A549 treated with CORT108297 at 1 μM for 4 hours (cell line): ENCODE measurements around the gene CDK8. TPM values are rescaled to one million over a fixed set of nuclear protein-coding genes. Genes with fewer than 3 reads are reported as not detected.

Source experiments
- total RNA-seq: library from RNA; stranded (reverse); fragments of 200-300 nt; extraction: Qiagen RNA extraction; gene quantifications from 5 replicates; pipeline ENCODE4 v1.2.3, GENCODE V29; 2022

CDK8 gene
- total RNA-seq = 11.2 to 13.5 TPM (median 12.6 TPM) in 5 replicates

GRCh38 chr13:26253787-26254582 lies at the start of gene CDK8:
Gene CDK8 (plus strand): TSS chr13:26254129. CDS start chr13:26254642, 513 bp downstream.

GRCh38 chr13:26221721-26222519 lies 32.0 kb upstream of the CDK8 start, which contains the start of gene RNF6:
Gene RNF6 (minus strand): TSS chr13:26222314. CDS start chr13:26219649, 2,665 bp downstream.

Other genes starting within 250 kb of the CDK8 start
- gene SHISA2, start 202.1 kb upstream of the CDK8 start, total RNA-seq = not detected in 5 replicates
- gene RNF6, start 31.8 kb upstream of the CDK8 start, total RNA-seq = 26.2 to 36.3 TPM (median 27.6 TPM) in 5 replicates